ENCODE data around the gene MAN1C1.

- TF ChIP-seq CTCF (IDR thresholded peaks at IDR 0.05) (no peak), POLR2A (IDR thresholded peaks at IDR 0.05) (no peak), EP300 (IDR thresholded peaks at IDR 0.05) (peak in 1 of 2 donors; percentile 59)
Observed at GRCh38 chr1:25805863-25806225, 189.3 kb downstream of the MAN1C1 start.
